OCI-LY3 (cell line): ENCODE measurements around the gene SLC25A45.

Experiments
- H2AFZ ChIP-seq: fragments of 200-600, 300-600 bp; shearing (Covaris generic); 2 replicates; pipeline ENCODE4 v1.6.0; 2014; ENCODE audit warnings: antibody characterized with exemption, low read depth, low read length
- H3K27ac ChIP-seq: fragments of 200-600, 300-600 bp; sonication (generic); 2 replicates; pipeline ENCODE4 v1.5.1; 2014; ENCODE audit warnings: mild to moderate bottlenecking, low read length, moderate library complexity, mixed read lengths
- H3K27me3 ChIP-seq: fragments of 200-600, 300-600 bp; sonication (generic); 2 replicates; pipeline ENCODE4 v1.6.1; 2014; ENCODE audit warnings: low read depth, low read length, mixed read lengths
- H3K36me3 ChIP-seq: fragments of 200-600, 300-600 bp; sonication (generic); replicated peaks from 2 replicates; pipeline ENCODE3; 2014; ENCODE audit warnings: low read depth, low read length, mixed read lengths
- H3K4me1 ChIP-seq: fragments of 300-600, 200-600 bp; sonication (generic); 2 replicates; pipeline ENCODE4 v1.6.1; 2014; ENCODE audit warnings: low read length, mixed read lengths
- H3K4me2 ChIP-seq: fragments of 200-600, 300-600 bp; sonication (generic); 2 replicates; pipeline ENCODE4 v1.6.1; 2014; ENCODE audit warnings: low read length, mixed read lengths
- H3K4me3 ChIP-seq: fragments of 300-600, 200-600 bp; sonication (generic); 2 replicates; pipeline ENCODE4 v1.5.1; 2014; ENCODE audit warnings: antibody characterized with exemption, mild to moderate bottlenecking, low read length, moderate library complexity
- H3K79me2 ChIP-seq: fragments of 300-600, 200-600 bp; shearing (Covaris generic); 2 replicates; pipeline ENCODE4 v1.6.1; 2014; ENCODE audit warnings: mild to moderate bottlenecking, low read length, mixed read lengths
- H3K9ac ChIP-seq: fragments of 300-600, 200-600 bp; shearing (Covaris generic); 2 replicates; pipeline ENCODE4 v1.6.0; 2014; ENCODE audit warnings: mild to moderate bottlenecking, low read length, moderate library complexity
- H3K9me3 ChIP-seq: fragments of 200-600, 300-600 bp; shearing (Covaris generic); 2 replicates; pipeline ENCODE4 v1.6.1; 2014; ENCODE audit warnings: low read length, mixed read lengths; ENCODE audit not compliant: insufficient read depth
- H4K20me1 ChIP-seq: fragments of 200-600, 300-600 bp; sonication (generic); 2 replicates; pipeline ENCODE4 v1.6.1; 2016; ENCODE audit warnings: low read length, mixed read lengths; ENCODE audit not compliant: insufficient read depth
- EZH2phosphoT487 ChIP-seq: fragments of 200-600 bp; shearing (Covaris generic); IDR thresholded peaks from 2 replicates; pipeline ENCODE4 v1.6.1; 2018; ENCODE audit warnings: antibody characterized with exemption, mixed run types, low read depth
- TF ChIP-seq, protein P1 (sequence below): fragments of 200-600, 300-600 bp; sonication (generic); IDR thresholded peaks from 2 replicates; pipeline ENCODE4 v1.5.1; 2014; ENCODE audit warnings: antibody characterized with exemption, low read length, low read depth

Gene SLC25A45

GRCh38 chr11:65403607-65404121 is 21.2 kb upstream of the SLC25A45 start:
- Histone ChIP-seq H3K27me3 (no peaks in the 10 kb centered on the region), H3K4me2 (peak overlapping the region; percentile 94), H3K79me2 (no peaks in the 10 kb centered on the region), H3K9me3 (no peaks in the 10 kb centered on the region), H3K9ac (peak overlapping the region; percentile 33; the same call in 1 of the 2 replicates), H3K4me3 (peak overlapping the region; percentile 35), H4K20me1 (no peaks in the 10 kb centered on the region; the same call in 1 of the 2 replicates), H3K36me3 (peaks cover 39% of the 10 kb centered on the region), H2AFZ (no peak overlapping the region), H3K4me1 (peaks cover 32% of the 10 kb centered on the region), H3K27ac (peak overlapping the region; percentile 80)
- no peak for TF ChIP-seq EZH2phosphoT487
- TF ChIP-seq, protein P1, sequence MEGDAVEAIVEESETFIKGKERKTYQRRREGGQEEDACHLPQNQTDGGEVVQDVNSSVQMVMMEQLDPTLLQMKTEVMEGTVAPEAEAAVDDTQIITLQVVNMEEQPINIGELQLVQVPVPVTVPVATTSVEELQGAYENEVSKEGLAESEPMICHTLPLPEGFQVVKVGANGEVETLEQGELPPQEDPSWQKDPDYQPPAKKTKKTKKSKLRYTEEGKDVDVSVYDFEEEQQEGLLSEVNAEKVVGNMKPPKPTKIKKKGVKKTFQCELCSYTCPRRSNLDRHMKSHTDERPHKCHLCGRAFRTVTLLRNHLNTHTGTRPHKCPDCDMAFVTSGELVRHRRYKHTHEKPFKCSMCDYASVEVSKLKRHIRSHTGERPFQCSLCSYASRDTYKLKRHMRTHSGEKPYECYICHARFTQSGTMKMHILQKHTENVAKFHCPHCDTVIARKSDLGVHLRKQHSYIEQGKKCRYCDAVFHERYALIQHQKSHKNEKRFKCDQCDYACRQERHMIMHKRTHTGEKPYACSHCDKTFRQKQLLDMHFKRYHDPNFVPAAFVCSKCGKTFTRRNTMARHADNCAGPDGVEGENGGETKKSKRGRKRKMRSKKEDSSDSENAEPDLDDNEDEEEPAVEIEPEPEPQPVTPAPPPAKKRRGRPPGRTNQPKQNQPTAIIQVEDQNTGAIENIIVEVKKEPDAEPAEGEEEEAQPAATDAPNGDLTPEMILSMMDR: no peak

DNA sequence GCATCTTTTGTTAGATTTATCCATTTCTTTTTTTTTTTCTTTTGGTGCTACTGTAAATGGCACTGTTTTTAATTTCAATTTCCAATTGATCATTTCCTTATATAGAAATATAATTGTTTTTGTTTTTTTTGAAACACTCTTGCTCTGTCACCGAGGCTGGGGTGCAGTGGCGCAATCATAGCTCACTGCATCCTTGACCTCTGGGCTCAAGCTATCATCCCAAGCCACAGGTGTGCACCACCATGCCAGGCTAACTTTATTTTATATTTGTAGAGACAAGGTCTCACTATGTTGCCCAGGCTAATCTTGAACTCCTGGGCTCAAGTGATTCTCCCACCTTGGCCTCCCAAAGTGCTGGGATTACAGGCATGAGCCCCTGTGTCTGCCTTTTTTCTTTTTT is 20.3 kb upstream of the SLC25A45 start:
- H4K20me1 ChIP-seq: no peaks in the 10 kb centered on the region; the same call in 1 of the 2 replicates
- H3K4me3 ChIP-seq: no peak overlapping the region
- TF ChIP-seq, protein P1: no peak
- no peak for TF ChIP-seq EZH2phosphoT487
- peaks cover 25% of the 10 kb centered on the region for H3K4me1 ChIP-seq
- no peak overlapping the region for H2AFZ ChIP-seq
- H3K9ac ChIP-seq: no peak overlapping the region
- H3K27ac ChIP-seq: no peak overlapping the region
- no peak overlapping the region for H3K4me2 ChIP-seq
- H3K79me2 ChIP-seq: no peaks in the 10 kb centered on the region
- H3K27me3 ChIP-seq: no peaks in the 10 kb centered on the region
- H3K9me3 ChIP-seq: no peaks in the 10 kb centered on the region
- H3K36me3 ChIP-seq: peaks cover 38% of the 10 kb centered on the region

DNA sequence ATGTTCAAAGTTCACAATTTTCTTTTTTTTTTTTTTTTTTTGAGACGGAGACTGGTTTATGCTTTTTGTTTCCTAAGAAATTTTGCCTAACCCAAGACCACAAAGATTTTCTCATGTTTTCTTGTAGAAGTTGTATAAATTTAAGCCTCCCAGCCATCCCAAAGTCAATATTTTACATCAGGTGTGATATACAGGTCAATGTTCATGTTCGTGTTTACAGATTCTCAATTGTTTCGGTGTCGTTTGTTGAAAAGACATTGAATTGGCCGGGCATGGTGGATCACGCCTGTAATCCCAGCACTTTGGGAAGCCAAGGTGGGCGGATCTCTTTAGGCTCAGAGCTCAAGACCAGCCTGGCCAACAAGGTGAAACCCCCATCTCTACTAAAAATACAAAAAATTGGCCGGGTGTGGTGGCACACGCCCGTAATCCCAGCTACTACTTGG is 19.4 kb upstream of the SLC25A45 start:
- Histone ChIP-seq H3K4me1 (peaks cover 19% of the 10 kb centered on the region), H3K27me3 (no peaks in the 10 kb centered on the region), H3K4me3 (no peak overlapping the region), H3K36me3 (peaks cover 37% of the 10 kb centered on the region), H4K20me1 (peaks cover 2% of the 10 kb centered on the region; the same call in 1 of the 2 replicates), H3K27ac (no peak overlapping the region), H3K79me2 (no peaks in the 10 kb centered on the region), H3K9me3 (no peaks in the 10 kb centered on the region), H3K4me2 (no peak overlapping the region), H3K9ac (no peak overlapping the region), H2AFZ (no peak overlapping the region)
- TF ChIP-seq, protein P1: no peak
- no peak for TF ChIP-seq EZH2phosphoT487

GRCh38 chr11:65401073-65401802 is 18.8 kb upstream of the SLC25A45 start:
- Histone ChIP-seq H3K9me3 (no peaks in the 10 kb centered on the region), H3K27me3 (no peaks in the 10 kb centered on the region), H3K9ac (no peak overlapping the region), H3K79me2 (no peaks in the 10 kb centered on the region), H2AFZ (no peak overlapping the region), H3K36me3 (peaks cover 36% of the 10 kb centered on the region), H4K20me1 (peaks cover 2% of the 10 kb centered on the region; the same call in 1 of the 2 replicates), H3K4me3 (no peak overlapping the region), H3K4me1 (peaks cover 19% of the 10 kb centered on the region), H3K4me2 (no peak overlapping the region), H3K27ac (no peak overlapping the region)
- TF ChIP-seq, protein P1: no peak
- no peak for TF ChIP-seq EZH2phosphoT487
